Measurements from ENCODE around the gene CLTC. TPM values are rescaled to one million over a fixed set of nuclear protein-coding genes. Genes with fewer than 3 reads are reported as not detected.
"Not testable (repeated sequence)": the region's sequence is repeated elsewhere in the genome, so short reads cannot be mapped to it uniquely, and the experiment has no call there.

The CLTC gene
- total RNA-seq: 100 to 1,000 TPM; 203 to 206 TPM

DNA sequence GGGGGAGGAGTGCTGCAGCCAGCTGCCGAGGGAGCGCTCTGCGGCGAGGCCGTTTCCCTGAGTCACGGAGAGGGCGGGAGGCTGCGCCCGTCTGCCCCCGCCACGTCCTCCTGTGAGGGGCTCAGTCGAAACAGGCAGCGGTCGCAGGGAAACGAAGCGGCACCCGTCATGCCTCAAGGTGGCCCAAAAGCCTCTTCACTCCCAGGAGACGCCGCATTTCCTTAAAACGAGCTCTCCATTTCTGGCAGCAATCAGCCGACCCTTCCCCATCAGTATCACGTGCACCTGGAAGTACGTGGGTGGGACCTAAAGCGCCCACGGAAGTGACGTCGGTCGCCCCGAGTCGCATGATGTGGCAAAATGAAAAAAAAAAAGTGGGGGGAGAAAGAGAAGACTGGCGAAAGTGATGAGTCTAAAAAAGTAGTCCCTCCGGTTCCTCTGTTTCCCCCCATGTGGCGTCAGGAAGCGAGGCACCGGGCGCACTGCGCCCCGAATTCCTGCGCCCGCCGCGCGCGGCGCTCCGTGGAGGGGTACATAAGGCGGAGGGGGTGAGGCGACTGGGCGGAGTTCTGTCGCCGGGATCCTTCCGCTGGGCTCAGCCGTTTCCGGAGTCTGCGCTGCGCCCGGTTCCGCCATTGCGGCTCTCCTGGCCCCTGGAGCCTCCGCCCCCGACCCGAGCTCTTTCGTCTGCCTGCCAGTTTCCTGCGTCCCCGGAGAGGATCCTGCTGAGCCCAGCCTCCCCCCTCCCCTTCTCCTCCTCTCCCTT is at the start of gene CLTC:
TSS of gene CLTC (plus strand) at position 598 of the 766 bp plus-strand sequence. CDS start 237 bp downstream, outside the sequence.
- peaks cover 50% of the 10 kb centered on the region for H3K4me1 Mint-ChIP-seq (ENCODE audit: low read depth)
- POLR2A ChIA-PET: interaction anchor here (0.6 to 4.9 kb wide), 23 partner anchors 8 to 773 kb away, joined by 3 to 36 read pairs (median 3); partner anchors contain the start of genes DHX40, PRR11, PTRH2 and RNFT1
- intact Hi-C loops (cut with micrococcal nuclease): loop anchor here (1.0 to 5.0 kb wide), 12 partner anchors 18 to 773 kb away; partner anchors contain the start of genes DHX40, PTRH2, RPS6KB1 and TRIM37
- H3K27ac Mint-ChIP-seq: peak within 1 kb of the TSS; percentile 100
- peaks cover 25% of the 10 kb centered on the region for H3K36me3 Mint-ChIP-seq
- CTCF ChIA-PET: interaction anchor here (1.3 to 2.1 kb wide), 2 partner anchors 12 to 309 kb away, joined by 4 to 9 read pairs; no protein-coding TSS in a partner anchor
- H3K9me3 Mint-ChIP-seq: no peaks in the 10 kb centered on the region
- DNase-seq: peak; percentile 96
- peak within 1 kb of the TSS; percentile 94 for H3K4me3 Mint-ChIP-seq
- no peaks in the 10 kb centered on the region for H3K27me3 Mint-ChIP-seq

DNA sequence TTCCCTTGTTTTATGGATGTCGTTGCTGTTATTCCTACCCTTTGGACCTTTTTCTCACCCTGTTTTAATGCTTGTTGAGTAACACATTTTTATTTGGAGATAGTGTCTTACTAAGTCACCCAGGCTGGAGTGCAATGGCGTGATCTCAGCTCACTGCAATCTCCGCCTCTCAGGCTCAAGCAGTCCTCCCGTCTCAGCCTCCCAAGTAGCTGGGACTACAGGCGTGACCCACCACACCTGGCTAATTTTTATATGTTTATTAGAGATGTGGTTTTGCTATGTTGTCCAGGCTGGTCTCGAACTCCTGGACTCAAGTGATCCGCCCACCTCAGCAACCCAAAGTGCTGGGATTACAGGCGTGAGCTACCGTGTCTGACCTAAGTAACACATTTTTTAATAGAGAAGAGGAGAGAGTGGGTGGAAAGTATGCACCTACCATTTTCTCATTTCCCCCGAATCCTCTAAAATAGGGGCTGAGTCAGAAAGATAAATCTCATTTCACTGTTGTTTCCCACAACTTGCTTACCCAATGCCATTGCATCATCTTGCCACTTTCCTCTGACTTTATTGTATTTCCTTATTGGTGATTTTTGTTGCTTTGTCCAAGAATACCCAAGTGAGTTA is 47.3 kb upstream of the CLTC start:
- peak; percentile 58 for DNase-seq
- POLR2A ChIA-PET: interaction anchor here (0.6 to 1.3 kb wide), 2 partner anchors 134 to 1222 kb away, joined by 3 read pairs; partner anchors contain the start of gene PTRH2

DNA sequence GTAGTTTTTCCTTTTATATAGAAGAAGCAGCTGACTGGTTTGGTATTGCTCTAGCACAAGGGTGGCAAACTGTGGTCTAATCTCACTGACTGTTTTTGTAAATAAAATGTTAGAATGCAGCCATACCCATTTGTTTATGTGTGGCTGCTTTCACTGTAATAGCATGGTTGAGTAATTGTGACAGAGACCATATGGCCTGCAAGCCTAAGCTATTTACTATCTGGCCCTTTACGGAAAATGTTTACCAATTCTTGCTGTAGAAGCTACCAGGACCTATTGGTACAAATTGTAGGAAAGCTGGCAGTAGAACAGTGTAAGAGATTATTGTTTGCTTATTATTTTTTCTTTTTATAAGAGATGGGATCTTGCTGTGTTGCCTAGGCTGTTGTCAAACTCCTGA is 35.5 kb upstream of the CLTC start:
- H3K4me3 Mint-ChIP-seq; H3K9me3 Mint-ChIP-seq; intact Hi-C loops (cut with micrococcal nuclease); H3K4me1 Mint-ChIP-seq (ENCODE audit: low read depth); H3K27me3 Mint-ChIP-seq; DNase-seq; H3K27ac Mint-ChIP-seq; POLR2A ChIA-PET; H3K36me3 Mint-ChIP-seq; CTCF ChIA-PET: not testable (repeated sequence)

More for the DNA sequence above, 47.3 kb upstream of the CLTC start:
- Mint-ChIP-seq H3K4me3 (no peak overlapping the region), H3K27me3 (no peaks in the 10 kb centered on the region), H3K9me3 (no peaks in the 10 kb centered on the region), H3K36me3 (peaks cover 16% of the 10 kb centered on the region), H3K27ac (peak overlapping the region; percentile 80), H3K4me1 (ENCODE audit: low read depth) (peaks cover 17% of the 10 kb centered on the region)
- intact Hi-C loops (cut with micrococcal nuclease): loop anchor here (1.0 kb wide), 1 partner anchor 47 kb away; the partner anchor contains the start of gene CLTC
- CTCF ChIA-PET: interaction anchor here (0.8 to 1.0 kb wide), 3 partner anchors 50 to 309 kb away, joined by 3 to 4 read pairs (median 3); no protein-coding TSS in a partner anchor

DNA sequence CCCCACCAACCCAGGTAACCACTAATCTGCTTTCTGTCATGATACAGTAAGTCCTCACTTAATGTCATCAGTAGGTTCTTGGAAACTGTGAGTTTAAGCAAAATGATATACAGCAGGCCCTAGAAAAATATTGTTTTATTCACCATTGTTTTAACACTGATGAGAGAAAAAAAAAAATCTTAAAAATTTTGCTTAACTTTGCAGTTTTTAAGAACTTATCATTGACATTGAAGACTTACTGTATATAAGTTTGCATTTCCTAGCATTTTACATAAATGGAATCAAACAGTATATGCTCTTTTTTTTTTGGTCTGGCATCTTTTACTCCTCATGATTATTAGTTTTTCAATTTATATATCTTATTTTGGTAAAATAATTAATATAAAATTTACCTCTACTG is 19.5 kb upstream of the CLTC start:
- ChIA-PET CTCF (no interaction called here), POLR2A (no interaction called here)
- H3K4me1 Mint-ChIP-seq (ENCODE audit: low read depth): peaks cover 12% of the 10 kb centered on the region
- H3K9me3 Mint-ChIP-seq: no peaks in the 10 kb centered on the region
- H3K27ac Mint-ChIP-seq: no peak overlapping the region
- intact Hi-C loops (cut with micrococcal nuclease): loop anchor here (10.0 kb wide), 1 partner anchor 75 kb away; no protein-coding TSS in a partner anchor
- H3K36me3 Mint-ChIP-seq: peaks cover 25% of the 10 kb centered on the region
- no peak overlapping the region for H3K4me3 Mint-ChIP-seq
- H3K27me3 Mint-ChIP-seq: no peaks in the 10 kb centered on the region
- no peak for DNase-seq

DNA sequence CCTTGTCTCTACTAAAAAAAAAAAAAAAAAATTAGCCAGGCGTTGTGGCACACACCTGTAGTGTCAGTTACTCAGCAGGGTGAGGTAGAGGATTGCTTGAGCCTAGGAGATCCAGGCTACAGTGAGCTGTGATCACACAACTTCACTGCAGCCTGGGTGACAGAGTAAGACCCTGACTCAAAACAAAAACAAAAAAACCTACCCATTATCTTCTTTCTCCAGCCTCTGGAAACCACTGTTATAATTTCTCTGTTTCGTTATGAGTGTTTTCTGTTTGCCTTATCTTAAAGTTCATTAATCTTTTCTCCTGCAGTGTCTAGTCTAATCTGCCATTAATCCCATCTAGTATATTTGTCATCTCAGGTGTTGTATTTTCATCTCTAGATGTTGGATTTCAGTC is 18.6 kb upstream of the CLTC start:
- intact Hi-C loops (cut with micrococcal nuclease): loop anchor here (1.0 to 10.0 kb wide), 2 partner anchors 18 to 76 kb away; partner anchors contain the start of gene CLTC
- peak overlapping the region; percentile 77 for H3K27ac Mint-ChIP-seq
- ChIA-PET CTCF (interaction anchor here (0.7 kb wide), 1 partner anchor 17 kb away, joined by 3 read pairs; no protein-coding TSS in a partner anchor), POLR2A (no interaction called here)
- peak; percentile 44 for DNase-seq
- peaks cover 12% of the 10 kb centered on the region for H3K4me1 Mint-ChIP-seq (ENCODE audit: low read depth)
- no peaks in the 10 kb centered on the region for H3K9me3 Mint-ChIP-seq
- H3K27me3 Mint-ChIP-seq: no peaks in the 10 kb centered on the region
- H3K36me3 Mint-ChIP-seq: peaks cover 29% of the 10 kb centered on the region
- no peak overlapping the region for H3K4me3 Mint-ChIP-seq

DNA sequence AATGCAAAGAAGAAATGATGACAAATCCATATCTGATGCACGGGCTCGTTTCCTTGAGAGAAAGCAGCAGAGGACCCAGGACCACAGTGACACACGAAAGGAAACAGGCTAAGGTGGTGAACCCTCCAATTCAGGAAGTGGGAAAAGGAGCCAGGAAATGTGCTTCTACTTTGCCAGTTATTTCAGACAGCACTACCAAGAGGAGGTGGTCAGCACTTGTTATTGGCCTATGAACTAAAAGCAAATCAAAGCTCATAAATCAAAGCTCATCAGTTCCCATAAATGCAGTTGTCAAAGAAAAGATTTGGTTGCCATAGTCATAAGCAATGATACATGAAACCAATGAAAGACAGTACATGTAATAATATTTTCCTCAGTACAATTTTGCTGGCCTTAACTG is 12.6 kb upstream of the CLTC start:
- H3K4me1 Mint-ChIP-seq (ENCODE audit: low read depth): no peaks in the 10 kb centered on the region
- CTCF ChIA-PET: interaction anchor here (0.6 to 1.7 kb wide), 6 partner anchors 10 to 460 kb away, joined by 3 to 9 read pairs (median 5); no protein-coding TSS in a partner anchor
- intact Hi-C loops (cut with micrococcal nuclease): loop anchor here (10.0 kb wide), 1 partner anchor 82 kb away; no protein-coding TSS in a partner anchor
- DNase-seq: no peak
- no peaks in the 10 kb centered on the region for H3K9me3 Mint-ChIP-seq
- H3K27ac Mint-ChIP-seq: no peak overlapping the region
- H3K4me3 Mint-ChIP-seq: no peak overlapping the region
- peaks cover 36% of the 10 kb centered on the region for H3K36me3 Mint-ChIP-seq
- H3K27me3 Mint-ChIP-seq: no peaks in the 10 kb centered on the region
- POLR2A ChIA-PET: no interaction called here

DNA sequence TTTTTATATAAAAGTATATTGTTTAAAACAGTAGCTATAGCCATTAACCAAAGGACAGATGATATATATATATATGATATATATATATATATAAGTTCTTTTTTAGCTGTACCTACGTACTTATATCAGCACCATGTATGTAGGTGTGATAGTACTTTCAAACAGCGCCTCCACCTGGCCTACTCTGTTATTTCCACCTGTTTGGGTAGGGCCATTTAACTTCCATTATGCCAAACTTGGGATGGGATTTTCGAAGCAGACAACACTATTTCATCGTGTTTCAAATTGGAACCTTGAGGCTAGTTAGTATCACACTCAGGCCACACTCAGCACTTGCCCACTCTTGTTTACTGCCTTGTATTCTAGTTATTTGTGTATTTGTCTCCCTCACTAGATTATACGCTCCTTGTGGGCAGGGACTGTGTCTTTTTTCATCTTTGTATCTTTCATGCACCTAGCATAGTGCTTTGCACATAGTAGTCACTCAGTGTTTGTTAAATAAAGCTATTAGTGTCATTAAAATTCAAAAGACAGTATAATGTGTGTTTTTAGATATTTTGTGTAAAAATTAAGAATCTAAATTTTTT is 11.8 kb upstream of the CLTC start:
- CTCF ChIA-PET: interaction anchor here (0.6 to 1.7 kb wide), 5 partner anchors 9 to 297 kb away, joined by 3 to 9 read pairs (median 5); no protein-coding TSS in a partner anchor
- Mint-ChIP-seq H3K36me3 (peaks cover 31% of the 10 kb centered on the region), H3K4me1 (ENCODE audit: low read depth) (no peaks in the 10 kb centered on the region), H3K9me3 (no peaks in the 10 kb centered on the region), H3K27me3 (no peaks in the 10 kb centered on the region), H3K4me3 (no peak overlapping the region), H3K27ac (no peak overlapping the region)
- intact Hi-C loops (cut with micrococcal nuclease): loop anchor here (10.0 kb wide), 1 partner anchor 83 kb away; no protein-coding TSS in a partner anchor
- POLR2A ChIA-PET: no interaction called here
- peak; percentile 62 for DNase-seq

DNA sequence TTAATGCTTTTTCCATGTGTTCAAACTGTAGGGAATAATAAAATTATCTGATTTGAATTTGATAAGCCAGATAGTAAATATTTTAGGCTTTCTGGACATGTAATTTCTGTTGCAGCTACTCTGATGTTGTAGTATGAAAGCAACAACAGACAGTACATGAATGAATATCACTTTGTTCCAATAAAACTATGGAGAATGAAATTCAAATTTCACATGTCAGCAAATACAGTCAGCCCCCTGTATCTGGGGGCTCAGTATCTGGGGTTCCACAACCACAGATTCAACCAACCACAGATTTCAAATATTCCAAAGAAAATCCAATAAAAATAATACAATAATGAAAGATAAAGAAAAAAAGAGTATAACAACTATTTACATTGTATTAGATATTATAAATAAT is 8.2 kb upstream of the CLTC start:
- H3K4me1 Mint-ChIP-seq (ENCODE audit: low read depth): peaks cover under 1% of the 10 kb centered on the region
- peaks cover 16% of the 10 kb centered on the region for H3K36me3 Mint-ChIP-seq
- H3K9me3 Mint-ChIP-seq: no peaks in the 10 kb centered on the region
- POLR2A ChIA-PET: interaction anchor here (1.3 kb wide), 1 partner anchor 46 kb away, joined by 4 read pairs; the partner anchor contains the start of gene DHX40
- no peak overlapping the region for H3K4me3 Mint-ChIP-seq
- intact Hi-C loops (cut with micrococcal nuclease): no loop called here
- no peaks in the 10 kb centered on the region for H3K27me3 Mint-ChIP-seq
- CTCF ChIA-PET: no interaction called here
- H3K27ac Mint-ChIP-seq: no peak overlapping the region
- no peak for DNase-seq

DNA sequence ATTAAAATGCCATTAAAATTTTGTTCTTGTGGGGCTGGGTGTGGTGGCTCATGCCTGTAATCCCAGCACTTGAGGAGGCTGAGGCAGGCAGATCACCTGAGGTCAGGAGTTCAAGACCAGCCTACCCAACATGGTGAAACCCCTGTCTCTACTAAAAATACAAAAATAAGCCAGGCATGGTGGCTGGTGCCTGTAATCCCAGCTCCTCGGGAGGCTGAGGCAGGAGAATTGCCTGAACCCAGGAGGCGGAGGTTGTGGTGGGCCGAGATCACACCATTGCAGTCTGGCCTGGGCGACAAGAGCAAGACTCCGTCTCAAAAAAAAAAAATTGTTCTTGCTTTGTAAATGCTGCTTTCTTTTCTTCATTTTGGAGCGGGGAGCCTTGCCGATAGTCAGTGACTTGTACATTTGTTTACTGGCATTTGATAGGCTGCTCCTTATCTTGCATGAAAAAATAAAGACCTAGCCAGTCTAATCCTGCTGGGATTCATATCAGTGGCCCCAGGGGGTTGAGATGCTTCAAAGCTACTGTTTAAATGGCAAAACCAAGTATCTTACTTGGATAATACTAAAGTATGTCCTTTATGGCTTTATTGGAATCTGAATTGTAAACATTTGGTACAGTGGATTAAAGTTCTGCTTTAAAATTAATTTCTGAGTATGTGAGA is 3.3 kb upstream of the CLTC start:
- POLR2A ChIA-PET: interaction anchor here (4.9 kb wide), 1 partner anchor 19 kb away, joined by 36 read pairs; no protein-coding TSS in a partner anchor

DNA sequence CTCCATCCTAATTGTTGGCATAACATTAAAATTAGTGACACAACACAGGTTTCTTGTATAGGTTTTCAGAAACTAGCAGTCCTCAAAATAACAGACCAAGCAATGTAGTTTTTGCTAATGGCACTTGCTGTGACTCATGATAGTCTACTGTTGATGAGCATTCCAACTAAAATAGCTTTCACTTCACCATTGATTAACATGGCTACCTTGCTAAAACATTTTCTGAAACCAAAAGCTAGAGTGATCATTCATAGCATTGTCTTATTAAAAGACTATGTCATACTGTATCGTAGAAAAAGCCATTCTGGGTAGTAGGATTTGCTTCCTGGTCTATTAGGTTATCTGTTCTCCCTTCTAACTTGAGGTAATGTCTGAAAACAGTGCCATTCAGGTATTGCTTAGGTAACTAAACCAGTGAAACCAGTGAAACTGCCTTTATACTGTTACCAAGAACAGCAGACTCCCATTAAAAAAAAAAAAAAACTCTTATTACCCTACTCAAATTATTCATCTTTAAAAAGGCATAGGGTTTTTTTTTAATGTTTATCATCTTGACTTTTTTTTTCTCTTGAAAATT is 2.5 kb upstream of the CLTC start:
- Mint-ChIP-seq H3K9me3 (no peaks in the 10 kb centered on the region), H3K4me3 (peak overlapping the region; percentile 94), H3K27me3 (no peaks in the 10 kb centered on the region), H3K36me3 (peaks cover 20% of the 10 kb centered on the region), H3K27ac (peak overlapping the region; percentile 100), H3K4me1 (ENCODE audit: low read depth) (peaks cover 32% of the 10 kb centered on the region)
- ChIA-PET POLR2A (interaction anchor here (0.7 to 4.9 kb wide), 4 partner anchors 18 to 215 kb away, joined by 3 to 36 read pairs (median 3); partner anchors contain the start of gene PTRH2), CTCF (interaction anchor here (0.7 to 2.1 kb wide), 3 partner anchors 9 to 18 kb away, joined by 4 to 9 read pairs (median 5); no protein-coding TSS in a partner anchor)
- DNase-seq: no peak
- intact Hi-C loops (cut with micrococcal nuclease): loop anchor here (5.0 kb wide), 5 partner anchors 180 to 775 kb away; partner anchors contain the start of genes RPS6KB1, TUBD1 and USP32

More for the DNA sequence above, 3.3 kb upstream of the CLTC start:
- DNase-seq: no peak
- H3K4me1 Mint-ChIP-seq (ENCODE audit: low read depth): peaks cover 25% of the 10 kb centered on the region
- H3K27me3 Mint-ChIP-seq: no peaks in the 10 kb centered on the region
- CTCF ChIA-PET: interaction anchor here (0.7 kb wide), 1 partner anchor 9 kb away, joined by 5 read pairs; no protein-coding TSS in a partner anchor
- no peaks in the 10 kb centered on the region for H3K9me3 Mint-ChIP-seq
- intact Hi-C loops (cut with micrococcal nuclease): loop anchor here (5.0 kb wide), 5 partner anchors 179 to 776 kb away; partner anchors contain the start of genes RPS6KB1, TUBD1 and USP32
- peaks cover 20% of the 10 kb centered on the region for H3K36me3 Mint-ChIP-seq
- no peak overlapping the region for H3K27ac Mint-ChIP-seq
- H3K4me3 Mint-ChIP-seq: no peak overlapping the region

All from activated CD4-positive, alpha-beta memory T cell treated with anti-CD3 and anti-CD28 coated beads for 36 hours (primary cell).